Measurements from ENCODE around the gene PBX1.
"Not testable (repeated sequence)": the region's sequence is repeated elsewhere in the genome, so short reads cannot be mapped to it uniquely, and the experiment has no call there.

Gene PBX1

GRCh38 chr1:164590592-164590991, 31.6 kb downstream of the PBX1 start:
- no peak for DNase-seq (ENCODE audit: low spot score)

DNA sequence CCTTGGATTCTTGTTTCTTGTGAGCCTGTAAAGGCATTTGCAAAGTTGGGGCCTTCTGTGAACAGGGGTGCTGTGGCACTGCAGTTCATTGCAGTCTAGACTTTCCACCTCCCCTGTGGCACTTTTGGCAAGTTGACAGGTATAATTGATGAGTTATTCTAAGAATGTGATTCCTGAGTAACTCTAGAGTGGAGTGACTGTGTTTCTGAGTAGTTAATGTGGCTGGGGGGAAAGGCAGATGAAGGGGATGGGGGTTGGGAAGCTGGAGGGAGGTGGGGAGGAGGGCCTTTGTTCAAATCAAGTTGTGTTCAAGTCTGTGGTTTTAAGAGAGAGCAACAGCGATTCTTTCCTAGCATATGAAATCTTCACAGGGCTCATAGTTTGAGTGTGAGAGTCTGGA, 32.9 kb downstream of the PBX1 start:
- DNase-seq (ENCODE audit: low spot score): no peak

- no peak for DNase-seq (ENCODE audit: low spot score)
Observed at GRCh38 chr1:164592634-164593033, 33.6 kb downstream of the PBX1 start.

DNA sequence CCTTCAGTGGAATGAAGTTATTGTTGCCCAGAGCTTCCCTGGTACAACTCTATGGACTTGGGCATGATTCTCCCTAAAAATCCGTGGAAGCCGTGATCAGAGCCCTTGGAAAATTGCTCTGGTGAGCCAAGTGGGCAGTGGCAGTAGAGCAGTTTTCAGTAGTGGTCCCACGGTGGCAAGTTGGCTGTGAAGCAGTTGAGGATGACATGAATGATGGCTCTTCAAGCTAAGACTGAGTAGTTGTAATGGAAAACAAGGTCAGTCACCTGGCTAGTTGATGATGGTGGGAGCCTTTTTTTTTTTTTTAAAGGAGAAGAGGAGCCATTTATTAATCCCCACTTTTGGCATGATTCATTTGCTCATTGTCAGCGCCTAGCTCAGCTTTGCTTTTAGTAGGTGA, 36.2 kb downstream of the PBX1 start:
- no peak for DNase-seq (ENCODE audit: low spot score)

DNA sequence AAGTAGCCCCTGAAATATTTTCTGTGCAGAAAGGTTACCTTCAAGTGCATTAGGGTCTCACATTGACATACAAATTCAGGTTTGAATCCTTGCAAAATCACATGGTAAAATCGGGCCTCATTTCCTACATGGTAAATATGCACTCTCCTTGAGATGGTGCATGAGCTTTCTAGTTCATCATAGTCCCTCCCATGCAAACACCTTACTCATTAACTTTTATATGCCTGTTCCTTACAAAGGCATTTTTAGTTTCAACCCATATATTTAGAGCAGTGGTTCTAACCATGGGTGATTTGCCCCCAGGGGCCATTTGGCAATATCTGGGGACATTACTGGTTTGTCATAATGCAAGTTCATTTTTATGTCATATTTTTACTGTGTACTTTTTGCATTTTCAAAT, 37.2 kb downstream of the PBX1 start:
- DNase-seq (ENCODE audit: low spot score): no peak

GRCh38 chr1:164598719-164599118, 39.7 kb downstream of the PBX1 start:
- DNase-seq (ENCODE audit: low spot score): no peak

GRCh38 chr1:164599272-164599671, 40.3 kb downstream of the PBX1 start:
- DNase-seq (ENCODE audit: low spot score): no peak

DNA sequence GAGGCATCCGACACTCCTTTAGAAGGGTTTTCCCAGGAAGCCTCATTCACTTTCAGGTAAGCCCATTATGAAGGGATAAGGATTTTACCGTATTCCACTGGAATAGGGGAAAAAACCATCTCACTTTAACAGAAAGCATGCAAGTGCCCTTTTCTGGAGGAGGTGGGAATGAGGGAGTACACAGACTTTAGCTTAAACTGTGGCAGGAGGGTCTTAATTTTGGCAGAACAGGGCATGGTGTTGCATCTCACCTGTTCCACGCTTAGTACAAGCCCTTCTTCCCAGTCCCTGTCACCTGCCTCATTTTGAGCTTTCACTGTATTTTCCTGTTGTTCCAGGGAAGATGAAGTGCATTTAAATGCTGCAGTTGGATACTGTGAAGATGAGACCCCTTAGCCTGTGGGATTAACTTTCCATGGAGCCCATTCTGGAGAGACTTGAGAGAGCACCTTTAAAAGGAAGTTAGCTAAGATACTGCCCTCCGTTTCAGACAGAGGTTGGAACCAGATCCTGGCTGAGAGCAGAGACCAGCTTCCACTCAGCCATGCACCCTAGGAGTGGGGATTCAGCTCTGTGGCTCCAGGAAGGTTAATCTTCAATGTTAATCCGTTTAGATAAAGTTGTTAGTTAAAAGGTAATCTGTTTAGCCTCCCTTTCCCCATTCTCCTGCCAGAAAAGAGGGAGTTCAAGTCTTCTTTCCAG, 42.6 kb downstream of the PBX1 start:
- DNase-seq (ENCODE audit: low spot score): no peak

DNA sequence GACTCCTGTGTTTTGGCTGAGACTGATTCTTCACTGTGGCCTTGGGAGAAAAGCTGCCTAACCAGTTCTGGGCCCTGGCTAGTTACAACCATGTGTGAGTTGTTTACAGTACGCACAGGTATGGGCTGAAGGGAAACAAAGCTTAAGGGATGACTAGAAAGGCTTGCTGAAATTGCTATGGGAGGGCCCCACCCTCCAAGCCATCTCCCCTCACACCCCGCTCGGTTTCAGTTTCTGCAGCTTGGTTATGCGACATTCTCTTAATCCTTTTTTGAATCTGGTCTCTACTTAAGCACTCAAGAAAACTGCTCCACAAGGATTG, 43.1 kb downstream of the PBX1 start:
- DNase-seq (ENCODE audit: low spot score): no peak

- DNase-seq (ENCODE audit: low spot score): no peak
Observed at GRCh38 chr1:164602480-164603093, 43.6 kb downstream of the PBX1 start.

- not testable (repeated sequence) for DNase-seq (ENCODE audit: low spot score)
Observed at GRCh38 chr1:164603805-164604204, 44.8 kb downstream of the PBX1 start.

- DNase-seq (ENCODE audit: low spot score): no peak
Observed at GRCh38 chr1:164604541-164604940, 45.6 kb downstream of the PBX1 start.

DNA sequence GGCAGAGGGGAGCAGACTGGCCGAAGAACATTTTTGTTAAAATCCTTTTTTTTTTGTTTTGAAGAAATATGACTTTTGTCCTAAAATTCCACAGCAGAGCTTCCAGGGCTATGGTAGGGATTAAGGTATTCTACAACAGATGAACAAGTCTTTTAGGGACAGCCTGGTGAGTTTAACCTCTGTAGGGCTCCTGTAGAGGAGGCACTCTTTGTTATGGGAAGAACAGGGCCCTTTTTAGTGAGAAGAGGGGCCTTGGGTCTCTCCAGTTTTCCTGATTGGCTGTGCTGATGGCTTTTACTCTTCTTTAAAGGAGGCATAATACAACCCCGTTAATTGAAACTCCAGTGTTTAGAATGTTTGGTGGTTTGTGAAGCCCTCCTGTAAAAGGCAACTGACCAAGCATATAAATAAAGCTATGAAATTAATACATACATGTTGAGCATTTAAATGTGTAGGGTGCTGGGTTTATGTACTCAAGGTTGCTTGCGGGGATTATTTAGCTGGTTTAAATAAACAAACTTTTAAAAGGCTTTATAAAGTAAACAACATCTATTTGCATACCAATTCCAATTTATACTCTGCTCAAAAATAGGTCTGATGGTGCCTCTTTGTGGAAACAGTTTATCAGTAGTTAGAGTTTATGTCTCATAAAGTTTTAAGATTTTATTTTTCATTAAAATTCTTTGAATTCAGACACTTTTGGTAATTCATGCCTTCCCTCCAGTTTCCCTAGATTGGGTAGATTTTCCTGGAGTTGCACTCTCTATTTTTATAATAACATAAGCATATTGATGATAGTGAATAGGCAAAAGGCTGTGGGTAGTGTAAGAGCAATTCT, 46.5 kb downstream of the PBX1 start:
- DNase-seq (ENCODE audit: low spot score): no peak

GRCh38 chr1:164607351-164607750, 48.4 kb downstream of the PBX1 start:
- no peak for DNase-seq (ENCODE audit: low spot score)

- no peak for DNase-seq (ENCODE audit: low spot score)
Observed at GRCh38 chr1:164608651-164609057, 49.7 kb downstream of the PBX1 start.

DNA sequence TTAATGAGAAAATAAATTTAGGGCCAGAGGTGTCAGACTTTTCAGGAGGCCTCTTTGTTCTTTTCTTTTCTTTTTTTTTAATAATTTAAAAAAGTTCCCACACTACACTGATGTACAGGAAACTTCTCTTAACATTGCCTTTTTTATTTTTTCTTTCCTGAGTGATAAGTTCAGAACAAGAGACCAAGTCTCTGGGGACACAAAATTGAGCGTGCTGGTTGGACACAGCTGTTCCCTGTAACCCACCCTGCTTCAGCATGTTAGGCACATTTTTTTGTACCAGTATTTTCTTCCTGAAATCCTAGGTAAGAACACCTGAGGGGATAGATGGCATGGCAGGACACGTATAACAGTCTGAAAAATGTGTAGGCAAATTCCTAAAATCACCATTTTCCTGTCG, 50.1 kb downstream of the PBX1 start:
- DNase-seq (ENCODE audit: low spot score): no peak

DNA sequence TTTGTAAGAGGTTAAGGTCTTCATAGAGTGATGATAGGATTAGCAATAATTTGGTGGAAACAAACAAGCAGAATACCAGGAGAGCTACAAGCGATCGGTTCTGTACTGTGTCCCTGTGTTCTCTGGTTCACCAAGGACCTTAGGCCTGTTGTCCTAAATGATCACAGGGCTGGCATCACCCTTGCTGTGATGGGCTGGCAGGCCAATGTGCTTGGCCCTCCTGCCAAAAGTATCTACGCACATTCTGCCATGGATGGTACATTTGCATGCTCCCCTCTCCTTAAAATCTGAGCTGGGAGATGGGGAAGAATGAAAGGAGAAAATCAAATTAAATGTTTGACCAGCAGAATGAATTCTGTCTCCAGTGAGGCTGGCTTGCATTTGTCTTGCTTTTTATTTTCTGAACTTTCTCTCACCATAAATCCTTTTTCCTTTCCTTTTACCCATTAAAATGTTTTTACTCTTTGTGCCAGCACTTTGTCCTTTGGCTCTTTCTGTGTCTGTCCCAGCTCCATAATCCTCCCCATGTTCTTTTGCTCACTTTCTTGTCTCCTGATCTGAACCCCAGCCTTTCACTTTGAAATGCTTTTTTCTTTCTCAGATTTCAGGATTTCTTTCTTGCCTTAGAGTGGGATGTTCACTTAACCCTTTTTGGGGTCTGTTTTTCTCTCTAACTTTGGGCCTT, 51.7 kb downstream of the PBX1 start:
- DNase-seq (ENCODE audit: low spot score): no peak

GRCh38 chr1:164611754-164612642, 53.0 kb downstream of the PBX1 start:
- DNase-seq (ENCODE audit: low spot score): peak; percentile 86

DNA sequence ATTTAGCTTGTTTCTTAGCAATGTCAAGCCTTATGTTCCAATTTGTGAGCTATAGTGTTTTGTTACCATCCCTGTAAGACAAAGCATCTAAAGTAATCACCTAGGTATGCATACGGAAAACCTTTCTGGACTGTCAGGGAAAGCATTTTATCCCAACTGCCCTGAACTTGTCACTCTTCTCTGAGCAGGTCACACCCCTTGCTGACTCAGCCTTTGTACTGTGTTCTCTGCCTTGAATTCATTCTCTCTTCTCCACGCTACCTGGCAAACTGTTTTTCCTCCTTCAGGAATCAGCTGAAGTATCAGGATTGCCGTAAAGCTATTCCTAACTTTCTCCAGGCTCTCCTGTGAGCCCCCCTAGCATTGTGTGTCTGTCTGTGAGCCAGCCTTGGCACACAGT, 54.2 kb downstream of the PBX1 start:
- DNase-seq (ENCODE audit: low spot score): no peak

DNA sequence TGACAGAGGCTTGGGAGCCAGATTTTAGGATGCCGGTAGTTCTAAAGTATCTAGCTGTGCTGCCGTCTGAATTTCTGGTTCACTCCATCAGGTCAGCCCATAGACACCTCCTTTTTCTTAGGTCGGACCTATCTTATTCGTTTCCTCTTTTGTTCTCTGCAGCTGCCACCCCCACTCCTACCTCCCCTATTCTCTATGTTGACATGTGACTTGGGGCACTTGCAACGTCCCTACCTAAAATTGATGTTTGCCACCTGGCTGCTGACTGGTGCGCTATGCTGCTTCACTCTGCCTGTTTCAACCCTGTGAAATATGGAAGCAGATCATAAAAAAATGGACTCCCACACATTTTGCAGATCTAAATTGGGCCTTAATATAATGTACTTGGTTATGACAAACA, 55.3 kb downstream of the PBX1 start:
- no peak for DNase-seq (ENCODE audit: low spot score)

DNA sequence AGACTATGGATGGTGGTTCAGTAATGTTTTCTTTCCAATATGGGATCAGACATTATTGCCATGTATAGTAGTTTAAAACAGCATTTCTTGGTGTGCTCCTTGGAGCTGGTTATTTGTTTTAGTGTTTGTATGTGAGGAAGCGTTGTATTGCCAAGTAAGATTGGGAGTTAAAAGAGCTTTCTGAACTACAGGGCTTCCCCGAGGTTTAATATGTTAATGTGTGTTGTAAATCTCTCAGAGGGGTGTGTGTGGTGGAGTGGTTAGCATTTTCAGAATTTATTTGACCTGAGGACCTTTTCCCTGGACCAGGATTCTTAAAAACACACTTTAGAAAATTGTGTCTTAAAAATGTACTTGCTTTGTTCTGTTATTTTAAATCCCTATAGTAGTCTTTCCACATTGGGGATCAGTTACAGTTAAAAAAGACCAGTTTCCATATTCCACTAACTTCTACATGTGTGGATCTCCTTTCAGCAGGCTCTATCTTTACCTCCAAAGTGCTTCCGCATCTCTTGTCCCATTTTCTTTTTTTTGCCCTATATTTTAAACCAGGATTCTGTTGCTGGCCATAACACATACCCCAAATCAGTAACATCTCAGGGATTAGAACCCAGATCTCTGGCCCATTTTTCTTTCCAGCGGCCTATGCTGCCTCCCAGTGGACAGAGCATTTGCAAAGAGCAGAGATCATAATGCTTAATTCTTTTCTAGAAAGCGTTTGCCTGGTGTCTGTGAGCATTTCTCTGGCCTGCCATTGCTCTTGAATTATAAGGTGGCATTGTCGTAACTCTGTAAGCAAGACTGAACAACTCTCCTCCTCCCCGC, 58.6 kb downstream of the PBX1 start:
- DNase-seq (ENCODE audit: low spot score): peak; percentile 40

Data from COLO829 (cell line).